Adrenal gland (tissue), 5 donors: ENCODE data around the gene ARRDC3.

Source experiments
- CTCF ChIP-seq, 6 experiments: fragments of 450-650 bp in 4 of 6; fragments of 200-600 bp in 2 of 6; sonication (generic) in 1 of 6; IDR thresholded peaks; 1 replicate in 5 of 6; 2 replicates in 1 of 6; pipeline versions ENCODE4 v1.5.1 to v1.8.0; 2016 to 2021; ENCODE audit warnings: antibody characterized with exemption in 6 of 6, mild to moderate bottlenecking in 2 of 6, moderate library complexity in 1 of 6
- POLR2A ChIP-seq, 2 donors: fragments of 450-650 bp; IDR thresholded peaks; one replicate each; pipeline ENCODE4 v1.6.1; 2017; ENCODE audit warnings: antibody characterized with exemption in 2 of 2, mild to moderate bottlenecking in 2 of 2, moderate library complexity in 1 of 2
- donor health status: DM: no; HTN: no; CAD: no.

GRCh38 chr5:91424638-91425436 is 41.7 kb upstream of the ARRDC3 start:
- TF ChIP-seq POLR2A (IDR thresholded peaks at IDR 0.05) (no peak), CTCF (IDR thresholded peaks at IDR 0.05) (no peak)
